Amniotic epithelial cell (primary cell): ENCODE results near the gene ZNF230.
A peak's percentile ranks its signal among the peaks of the same experiment; 100 is the strongest.

ENCODE experiments used
- DNase-seq: peaks from one replicate; pipeline ENCODE4 v3.0.0-alpha.2; 2010; ENCODE audit warnings: low read depth

ZNF230 gene

DNA sequence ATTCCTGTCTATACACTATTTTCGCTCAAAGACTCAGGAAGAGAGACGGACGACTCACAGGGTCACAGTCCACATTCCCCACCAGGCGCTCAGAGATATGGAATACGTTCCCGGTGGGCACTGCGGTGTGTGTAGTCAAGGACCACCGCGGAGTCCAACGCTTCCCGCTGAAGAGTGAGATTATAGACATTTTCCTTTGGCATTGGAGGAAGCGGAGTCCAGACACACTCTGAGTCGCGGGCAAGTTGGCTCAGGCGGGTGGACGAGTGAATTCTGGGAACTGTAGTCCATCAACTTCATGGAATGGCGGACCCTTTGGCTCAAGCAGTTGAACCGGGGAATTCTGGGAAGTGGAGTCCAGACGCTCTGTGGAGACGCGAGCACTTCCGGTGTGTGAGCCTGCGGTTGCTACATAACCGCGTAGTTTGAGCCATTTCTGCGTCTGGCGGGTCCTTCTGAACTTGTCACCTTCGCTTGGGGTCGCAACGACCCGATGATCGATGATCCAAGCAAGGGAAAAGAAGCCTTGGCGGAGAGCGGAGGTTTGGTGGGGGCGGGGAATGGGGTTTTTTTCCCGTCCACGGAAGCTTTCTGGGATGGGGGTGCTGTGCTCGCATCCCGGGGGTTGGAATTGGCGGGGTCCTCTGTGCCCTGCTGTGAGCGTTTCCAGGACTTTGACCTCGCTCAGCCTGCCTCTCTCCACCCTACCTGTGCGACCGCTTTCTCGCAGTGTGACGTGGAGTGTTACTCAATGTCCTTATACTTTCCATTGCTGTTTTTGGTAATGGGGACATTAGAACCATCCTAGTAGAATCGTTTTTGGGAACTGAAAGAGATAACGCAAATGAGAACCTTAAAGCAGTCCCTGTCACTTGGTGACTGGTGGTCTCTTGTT, at the start of gene ZNF230:
Gene ZNF230, plus strand, starts transcription at position 392 of the 895 bp plus-strand sequence. CDS start 4,122 bp downstream, outside the sequence.
- DNase-seq, result peak; percentile 95

DNA sequence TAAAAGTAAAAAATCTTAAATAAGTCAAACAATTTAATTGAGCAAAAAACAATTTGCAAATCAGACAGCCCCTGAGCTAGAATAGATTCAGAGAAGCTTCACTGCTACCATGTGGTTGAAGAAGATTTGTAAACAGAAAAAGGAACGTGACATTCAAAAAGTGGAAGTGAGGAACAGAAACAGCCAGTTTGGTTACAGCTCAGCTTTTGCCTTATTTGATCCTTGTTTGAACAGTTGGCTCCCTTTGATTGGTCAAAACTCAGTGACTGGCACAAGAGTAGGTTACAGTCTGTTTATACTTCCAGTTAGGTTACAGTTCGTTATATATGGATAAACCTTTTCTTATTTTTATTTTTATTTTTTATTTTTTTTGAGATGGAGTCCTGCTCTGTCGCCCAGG, 45.9 kb upstream of the ZNF230 start:
- no peak for DNase-seq

DNA sequence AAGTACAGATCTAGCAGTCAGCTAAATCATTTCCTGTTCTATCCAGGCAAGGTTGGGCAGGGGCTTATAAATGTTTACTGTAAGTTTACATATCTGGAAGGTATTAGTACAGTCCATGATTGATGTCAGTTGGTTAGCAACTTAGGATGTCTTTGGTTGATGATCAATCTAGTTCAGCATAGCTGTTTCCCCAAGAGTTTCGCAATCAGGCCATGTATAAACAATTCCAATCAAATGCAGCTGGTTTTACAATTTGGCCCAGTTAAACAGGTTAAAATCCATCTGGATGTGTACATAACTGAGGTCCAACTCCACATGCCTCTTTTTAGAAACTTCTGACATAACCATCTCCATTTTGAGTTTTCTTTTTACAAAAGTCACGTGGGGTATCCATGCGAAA, 44.9 kb upstream of the ZNF230 start:
- DNase-seq, result peak; percentile 48

DNA sequence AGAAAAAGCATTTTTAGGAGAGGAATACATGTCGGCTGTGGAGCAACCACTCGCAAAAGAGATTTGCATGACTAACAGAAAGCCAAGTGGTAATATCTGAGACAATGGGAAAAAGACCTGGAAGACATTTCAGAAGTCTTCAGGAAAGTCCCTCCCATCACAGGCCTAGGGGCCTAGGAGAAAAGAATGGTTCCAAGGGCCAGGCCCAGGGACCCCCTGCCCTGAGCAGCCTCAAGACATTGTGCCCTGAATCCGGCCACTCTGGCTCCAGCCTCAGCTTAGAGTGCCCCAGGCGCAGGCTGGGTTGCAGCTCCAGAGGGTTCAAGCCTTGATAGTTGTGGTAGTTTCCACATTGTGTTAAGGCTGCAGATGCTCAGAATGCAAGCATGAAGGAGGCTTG, 42.3 kb upstream of the ZNF230 start:
- DNase-seq, result no peak

DNA sequence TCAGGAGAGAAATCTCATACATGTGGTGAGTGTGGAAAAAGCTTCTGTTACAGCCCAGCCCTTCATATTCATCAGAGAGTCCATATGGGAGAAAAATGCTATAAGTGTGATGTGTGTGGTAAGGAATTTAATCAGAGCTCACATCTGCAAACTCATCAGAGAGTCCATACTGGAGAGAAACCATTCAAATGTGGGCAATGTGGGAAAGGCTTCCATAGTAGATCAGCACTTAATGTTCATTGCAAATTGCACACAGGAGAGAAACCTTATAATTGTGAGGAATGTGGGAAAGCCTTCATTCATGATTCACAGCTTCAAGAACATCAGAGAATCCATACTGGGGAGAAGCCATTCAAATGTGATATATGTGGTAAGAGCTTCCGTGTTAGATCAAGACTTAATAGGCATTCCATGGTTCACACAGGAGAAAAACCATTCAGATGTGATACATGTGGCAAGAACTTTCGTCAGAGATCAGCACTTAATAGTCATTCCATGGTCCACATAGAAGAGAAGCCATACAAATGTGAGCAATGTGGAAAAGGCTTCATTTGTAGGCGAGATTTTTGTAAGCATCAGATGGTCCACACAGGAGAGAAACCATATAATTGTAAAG, 36.6 kb upstream of the ZNF230 start:
- DNase-seq, result peak; percentile 26

DNA sequence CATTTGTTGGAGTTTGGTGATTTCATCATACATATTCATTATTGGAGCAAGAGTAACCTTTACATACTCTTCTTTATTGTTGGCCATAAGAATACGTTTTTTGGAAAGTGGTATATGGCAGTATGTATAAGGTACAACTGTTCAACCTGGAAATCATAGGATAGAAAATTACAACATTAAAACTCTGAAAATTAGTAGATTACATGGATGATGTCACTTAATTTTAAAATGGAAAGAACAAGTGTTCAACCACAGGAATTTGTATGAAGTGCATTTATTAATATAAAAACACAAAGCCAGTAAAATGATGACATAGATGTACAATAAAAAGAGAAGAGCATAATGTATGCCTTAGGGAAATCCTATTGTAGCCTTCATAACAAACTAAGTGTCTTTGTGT, 26.0 kb upstream of the ZNF230 start:
- DNase-seq, result no peak

DNA sequence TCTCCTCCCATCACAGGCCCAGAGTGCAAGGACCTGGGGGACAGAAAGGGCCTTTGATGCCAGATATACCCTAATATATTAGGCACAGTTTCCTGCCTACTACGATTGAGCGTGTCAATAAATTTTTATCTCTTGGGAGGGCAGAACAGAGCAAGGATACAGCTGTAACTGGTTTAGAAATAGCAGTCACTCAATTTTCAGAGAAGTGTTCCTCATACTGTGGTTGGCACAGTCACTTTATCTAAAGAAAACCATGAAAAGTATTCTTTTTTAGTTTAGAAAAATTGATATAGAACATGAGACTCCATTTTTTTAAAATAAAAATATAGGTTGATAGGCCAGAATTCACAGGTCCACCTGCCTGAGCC, 19.2 kb upstream of the ZNF230 start:
- no peak for DNase-seq

DNA sequence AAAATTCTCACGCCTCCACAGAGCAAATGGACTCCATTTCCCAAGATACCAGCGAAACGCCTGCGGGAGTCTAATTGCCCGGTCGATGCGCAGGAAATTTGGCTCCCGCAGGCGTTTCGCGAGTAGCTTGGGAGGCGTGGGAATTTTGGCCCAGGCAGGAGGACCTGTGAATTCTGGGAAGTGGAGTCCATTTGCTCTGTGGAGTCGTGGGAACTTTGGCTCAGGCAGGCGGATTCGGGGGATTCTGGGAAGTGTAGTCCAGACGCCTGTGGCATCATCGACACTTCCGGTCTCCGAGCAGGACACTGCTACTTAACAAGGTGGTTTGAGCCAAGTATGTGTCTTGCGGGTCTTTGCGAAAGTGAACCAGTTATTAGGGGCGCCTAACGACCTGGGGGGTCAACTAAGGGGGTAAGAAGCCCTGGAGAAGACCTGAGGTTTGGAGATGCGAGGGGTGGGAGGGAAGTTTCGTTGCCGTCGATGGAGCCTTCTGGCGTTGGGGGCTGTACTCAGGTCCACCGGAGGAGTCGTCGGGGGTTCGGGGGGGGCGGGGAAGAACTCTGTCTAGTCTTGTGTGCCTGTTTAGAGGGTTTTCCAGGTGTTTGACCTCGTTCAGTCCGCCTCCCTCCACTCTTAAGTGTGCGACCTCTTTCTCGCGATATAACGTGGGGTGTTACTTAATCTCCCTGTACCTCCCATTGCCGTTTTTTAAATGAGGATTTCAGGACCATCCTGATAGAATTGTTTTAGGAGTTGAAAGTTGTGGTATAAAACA, 18.7 kb upstream of the ZNF230 start, which contains the start of gene ZNF155:
Gene ZNF155, plus strand, starts transcription at position 277 of the 775 bp plus-strand sequence. CDS start 4,356 bp downstream, outside the sequence.
- DNase-seq, result peak; percentile 97

DNA sequence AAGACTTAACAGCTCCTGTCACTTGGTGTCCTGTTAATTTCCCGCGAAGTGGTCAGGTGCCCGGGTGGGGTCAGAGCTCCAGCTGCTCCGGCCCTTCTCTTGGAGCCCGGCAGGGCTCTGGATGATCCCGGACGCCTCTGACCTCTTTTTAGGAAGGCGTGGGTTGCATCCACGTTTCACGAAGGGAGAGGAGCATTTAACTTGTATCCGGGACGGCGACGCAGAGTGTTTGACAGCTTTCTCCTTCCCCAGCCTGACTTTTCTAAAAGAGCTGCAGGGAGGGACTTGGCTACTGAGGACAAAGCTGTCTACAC, 18.1 kb upstream of the ZNF230 start:
- no peak for DNase-seq

DNA sequence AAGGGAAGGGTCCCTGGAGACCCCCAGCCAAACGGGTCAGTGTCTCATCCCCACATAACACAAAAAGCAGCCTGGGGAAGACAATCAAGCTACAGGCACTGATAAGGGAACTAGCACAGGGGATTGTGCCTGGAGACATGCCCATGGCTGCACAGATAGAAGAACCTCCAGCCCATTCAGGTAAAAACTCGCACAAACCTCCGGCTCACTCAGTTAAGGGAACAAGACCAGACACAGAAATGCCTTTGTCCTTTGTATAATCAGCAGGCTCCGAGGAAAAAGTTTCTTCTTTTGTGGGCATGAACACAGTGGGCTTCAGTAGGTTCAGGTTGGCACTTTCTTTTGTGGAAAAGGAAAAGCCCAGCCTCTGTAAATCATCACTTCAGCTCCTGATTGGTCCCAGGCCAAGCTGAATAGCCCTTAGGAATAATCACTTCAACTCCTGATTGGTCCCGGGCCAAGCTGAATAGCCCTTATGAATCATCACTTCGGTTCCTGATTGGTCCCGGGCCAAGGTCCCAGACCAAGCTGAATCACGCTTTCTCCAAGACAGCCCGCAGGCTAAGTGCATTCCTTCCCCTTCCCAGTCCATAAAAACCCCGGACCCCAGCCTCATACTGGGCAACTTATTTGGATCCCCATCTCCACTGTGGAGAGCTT, 5.0 kb upstream of the ZNF230 start:
- DNase-seq, result peak; percentile 4

DNA sequence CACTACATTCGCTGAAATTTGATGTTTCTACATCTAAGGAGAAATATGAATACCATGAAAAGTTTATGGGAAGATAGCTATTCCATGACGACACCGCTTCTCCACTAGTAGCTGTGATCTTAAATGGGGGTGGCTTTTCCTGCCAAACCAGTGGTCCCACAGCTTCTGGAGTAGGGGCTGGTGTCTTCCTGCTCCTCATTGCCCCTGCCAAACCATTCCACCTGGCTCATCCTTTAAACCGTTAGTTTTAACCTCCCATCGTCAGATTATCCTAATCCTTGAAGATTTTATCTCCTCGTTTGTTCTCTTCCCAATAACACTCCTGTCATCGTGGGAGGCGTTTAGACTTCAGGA, 568 bp upstream of the ZNF230 start:
- no peak for DNase-seq

DNA sequence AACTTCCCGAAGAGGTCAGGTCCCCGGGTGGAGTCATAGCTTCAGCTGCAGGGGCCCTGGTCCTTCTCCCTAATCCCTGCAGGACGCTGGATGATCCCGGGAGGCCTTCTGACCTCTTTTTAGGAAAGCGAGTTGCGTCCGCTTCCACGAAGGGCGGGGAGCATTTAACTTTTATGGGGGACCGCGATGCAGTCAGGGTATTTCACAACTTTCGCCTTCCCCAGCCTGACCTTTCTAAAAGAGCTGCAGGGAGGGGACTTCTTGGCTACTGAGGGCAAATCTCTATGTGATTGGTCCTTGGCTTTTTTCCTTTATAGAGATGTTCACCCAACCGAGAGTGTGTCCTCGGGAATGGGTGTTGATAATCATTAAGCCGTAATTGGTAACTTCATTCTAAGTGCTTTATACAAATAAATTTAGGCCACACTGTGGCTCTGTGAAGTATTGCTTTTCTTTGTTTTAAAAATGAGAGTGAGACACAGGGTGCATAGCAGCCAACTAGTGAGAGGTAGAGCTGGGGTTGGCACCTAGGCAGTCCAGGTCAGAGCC, 778 bp downstream of the ZNF230 start:
- DNase-seq, result no peak

DNA sequence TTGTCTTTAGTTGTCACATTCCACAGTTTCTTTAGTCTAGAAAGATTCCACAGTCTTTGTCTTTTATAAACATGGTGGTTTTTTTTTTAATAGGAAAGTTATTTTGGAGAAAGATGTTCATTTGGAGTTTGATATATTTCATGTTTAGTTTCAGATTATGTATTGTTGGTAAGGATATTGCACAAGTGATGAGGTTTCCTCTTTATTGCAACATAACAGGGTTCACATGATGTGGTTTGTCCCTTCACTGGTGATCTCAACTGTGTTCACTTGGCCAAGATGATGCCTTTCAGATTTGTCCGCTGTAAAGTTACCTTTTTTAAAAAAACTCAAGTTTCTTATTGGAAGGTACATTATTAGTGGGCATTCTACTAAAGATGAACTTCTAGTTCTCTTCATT, 3.2 kb downstream of the ZNF230 start:
- DNase-seq, result peak; percentile 67

DNA sequence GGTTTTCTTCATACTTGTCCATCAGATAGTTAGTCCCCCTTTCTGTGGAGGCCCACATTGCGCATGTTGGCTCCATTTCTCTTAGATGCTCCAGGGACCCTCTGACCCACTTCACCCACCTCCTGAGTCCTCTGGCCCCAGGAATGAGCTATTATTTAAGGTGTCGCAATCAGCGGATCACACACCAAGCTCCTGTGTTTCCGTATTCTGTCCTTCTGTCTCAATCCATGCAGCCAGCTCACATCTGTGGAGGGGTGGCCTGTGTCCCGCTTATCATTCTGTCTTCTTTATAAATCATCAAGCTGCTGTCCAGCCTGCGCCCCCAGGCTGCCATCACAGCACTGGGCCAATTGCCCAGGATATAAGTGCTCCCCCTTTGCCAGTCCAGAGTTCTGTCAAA, 4.7 kb downstream of the ZNF230 start:
- no peak for DNase-seq

DNA sequence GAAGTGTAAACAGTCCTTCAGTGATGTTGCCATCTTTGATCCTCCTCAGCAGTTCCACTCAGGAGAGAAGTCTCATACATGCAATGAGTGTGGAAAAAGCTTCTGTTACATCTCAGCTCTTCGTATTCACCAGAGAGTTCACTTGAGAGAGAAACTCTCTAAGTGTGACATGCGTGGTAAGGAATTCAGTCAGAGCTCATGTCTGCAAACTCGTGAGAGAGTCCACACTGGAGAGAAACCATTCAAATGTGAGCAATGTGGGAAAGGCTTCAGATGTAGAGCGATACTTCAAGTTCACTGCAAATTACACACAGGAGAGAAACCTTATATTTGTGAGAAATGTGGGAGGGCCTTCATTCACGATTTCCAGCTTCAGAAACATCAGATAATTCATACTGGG, 7.7 kb downstream of the ZNF230 start:
- no peak for DNase-seq

DNA sequence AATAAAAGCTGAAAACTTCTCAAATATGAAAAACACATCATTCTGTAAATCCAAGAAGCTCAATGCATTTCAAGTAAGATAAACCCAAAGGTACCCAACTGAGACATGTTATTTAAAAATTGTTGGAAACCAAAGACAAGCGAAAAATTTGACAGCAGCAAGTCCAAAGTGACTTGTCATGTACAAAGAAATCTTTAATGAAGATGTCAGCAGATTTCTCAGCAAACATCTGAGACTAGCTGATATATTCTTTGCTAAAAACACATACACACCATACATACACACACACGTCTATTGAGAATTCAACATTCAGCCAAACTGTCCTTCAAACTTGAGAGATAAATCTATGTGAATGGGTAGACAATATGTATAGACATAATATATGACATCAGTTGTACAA, 16.7 kb downstream of the ZNF230 start:
- DNase-seq, result no peak

DNA sequence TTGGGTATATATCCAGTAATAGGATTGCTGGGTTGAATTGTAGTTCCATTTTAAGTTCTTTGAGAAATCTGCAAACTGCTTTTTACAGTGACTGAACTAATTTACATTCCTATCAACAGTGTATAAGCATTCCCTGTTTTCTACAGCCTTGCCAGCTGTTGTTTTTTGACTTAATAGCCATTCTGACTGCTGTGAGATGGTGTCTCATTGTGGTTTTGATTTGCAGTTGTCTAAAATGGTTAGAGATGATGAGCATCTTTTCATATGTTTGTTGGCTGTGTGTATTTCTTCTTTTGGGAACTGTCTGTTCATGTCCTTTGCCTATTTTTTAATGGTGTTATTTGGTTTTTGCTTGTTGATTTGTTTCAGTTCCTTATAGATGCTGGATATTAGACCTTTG, 18.5 kb downstream of the ZNF230 start:
- DNase-seq, result no peak

DNA sequence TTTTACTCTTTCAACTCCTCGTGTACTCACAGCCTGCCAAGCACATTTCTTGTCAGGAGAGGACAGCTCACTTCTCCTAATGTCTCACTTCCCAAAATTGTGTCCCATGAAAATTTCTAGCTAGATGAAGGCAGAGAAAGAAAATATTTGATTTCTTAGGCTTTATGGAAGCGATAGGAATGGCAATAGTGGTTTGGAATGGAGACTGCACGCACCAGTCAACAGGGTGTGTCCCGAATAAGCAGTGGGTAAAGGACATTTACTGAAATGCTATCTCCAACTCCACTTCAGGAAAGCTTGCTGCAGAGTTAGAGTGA, 22.1 kb downstream of the ZNF230 start:
- DNase-seq, result peak; percentile 1

DNA sequence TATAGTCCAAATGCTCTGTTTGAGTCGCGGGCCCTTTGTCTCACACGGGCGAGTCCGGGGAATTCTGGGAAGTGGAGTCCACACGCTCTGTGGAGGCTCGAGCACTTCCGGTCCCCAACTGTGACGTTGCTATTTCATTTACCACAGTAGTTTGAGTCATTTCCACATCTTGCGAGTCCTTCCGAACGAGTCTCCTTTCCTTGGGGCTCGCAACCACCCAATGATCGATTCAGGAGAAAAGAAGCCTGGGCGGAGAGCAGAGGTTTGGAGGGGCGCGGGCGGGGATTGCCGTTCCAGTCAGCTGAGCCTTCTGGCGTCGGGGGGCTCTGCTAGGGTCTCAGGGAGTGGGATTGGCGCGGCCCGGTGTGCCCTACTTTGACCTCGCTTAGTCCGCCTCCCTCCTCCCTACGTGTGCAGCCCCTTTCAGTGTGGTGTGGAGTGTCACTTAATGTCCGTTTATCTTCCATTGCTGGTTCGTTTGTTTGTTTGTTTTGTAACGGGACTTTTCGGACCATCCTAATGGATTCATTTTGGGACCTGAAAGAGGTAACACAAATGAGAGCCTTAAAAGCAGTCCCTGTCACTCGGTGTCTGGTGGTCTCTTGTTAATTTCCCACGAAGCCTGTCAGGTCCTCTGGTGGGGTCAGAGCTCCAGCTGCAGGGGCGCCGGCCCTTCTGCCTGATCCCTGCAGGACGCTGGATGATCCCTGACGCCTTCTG, 22.6 kb downstream of the ZNF230 start, which contains the start of gene ZNF222:
Gene ZNF222, plus strand, starts transcription at position 163 of the 720 bp plus-strand sequence. Its CDS starts 58 bp downstream, at position 221.
- DNase-seq, result peak; percentile 90

DNA sequence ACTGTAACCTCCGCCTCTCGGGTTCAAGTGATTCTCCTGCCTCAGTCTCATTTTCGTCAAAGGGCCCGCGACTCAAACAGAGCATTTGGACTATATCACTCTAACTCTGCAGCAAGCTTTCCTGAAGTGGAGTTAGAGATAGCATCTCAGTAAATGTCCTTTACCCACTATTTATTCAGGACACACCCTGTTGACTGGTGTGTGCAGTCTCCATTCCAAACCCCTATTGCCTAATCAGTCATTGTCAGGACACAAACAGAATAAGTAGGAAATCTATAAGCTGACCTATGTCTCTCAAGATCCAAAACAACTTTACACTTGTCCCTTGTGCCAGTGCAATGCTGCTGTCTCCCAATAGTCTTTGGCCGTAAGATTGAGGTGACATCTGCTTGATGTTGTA, 23.9 kb downstream of the ZNF230 start:
- no peak for DNase-seq

DNA sequence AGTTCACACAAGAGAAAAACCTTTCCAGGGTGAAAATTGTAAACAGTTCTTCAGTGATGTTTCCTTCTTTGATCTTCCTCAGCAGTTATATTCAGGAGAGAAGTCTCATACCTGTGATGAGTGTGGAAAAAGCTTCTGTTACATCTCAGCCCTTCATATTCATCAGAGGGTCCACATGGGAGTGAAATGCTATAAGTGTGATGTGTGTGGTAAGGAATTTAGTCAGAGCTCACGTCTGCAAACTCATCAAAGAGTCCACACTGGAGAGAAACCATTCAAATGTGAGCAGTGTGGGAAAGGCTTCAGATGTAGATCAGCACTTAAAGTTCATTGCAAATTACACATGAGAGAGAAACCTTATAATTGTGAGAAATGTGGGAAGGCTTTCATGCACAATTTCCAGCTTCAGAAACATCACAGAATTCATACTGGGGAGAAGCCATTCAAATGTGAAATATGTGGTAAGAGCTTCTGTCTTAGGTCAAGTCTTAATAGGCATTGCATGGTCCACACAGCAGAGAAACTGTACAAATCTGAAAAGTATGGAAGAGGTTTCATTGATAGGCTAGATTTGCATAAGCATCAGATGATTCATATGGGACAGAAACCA, 29.3 kb downstream of the ZNF230 start:
- DNase-seq, result peak; percentile 8
